ENCODE results near the gene FBLN2.

The FBLN2 gene

DNA sequence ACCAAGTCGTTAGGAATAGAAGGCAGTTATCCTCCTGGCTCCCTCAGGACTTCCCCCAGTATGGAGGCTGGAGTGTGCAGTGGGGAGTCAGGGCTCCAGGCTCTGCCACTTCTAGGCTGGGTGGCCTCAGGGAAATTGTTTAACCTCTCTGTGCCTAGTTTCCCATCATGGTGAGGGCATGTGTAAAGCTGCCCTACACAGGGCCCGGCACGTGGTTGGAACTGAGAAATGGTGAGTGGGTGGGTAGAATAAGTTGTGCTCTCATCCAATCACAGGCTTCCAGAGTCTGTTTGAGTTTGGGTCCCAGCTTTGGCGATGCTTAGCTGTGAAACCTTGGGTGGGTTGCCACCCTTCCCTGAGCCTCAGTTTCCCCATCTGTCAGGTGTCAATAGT, 117.3 kb downstream of the FBLN2 start:
- no peak for DNase-seq (ENCODE audit: low read depth)
- TF ChIP-seq, protein P1, sequence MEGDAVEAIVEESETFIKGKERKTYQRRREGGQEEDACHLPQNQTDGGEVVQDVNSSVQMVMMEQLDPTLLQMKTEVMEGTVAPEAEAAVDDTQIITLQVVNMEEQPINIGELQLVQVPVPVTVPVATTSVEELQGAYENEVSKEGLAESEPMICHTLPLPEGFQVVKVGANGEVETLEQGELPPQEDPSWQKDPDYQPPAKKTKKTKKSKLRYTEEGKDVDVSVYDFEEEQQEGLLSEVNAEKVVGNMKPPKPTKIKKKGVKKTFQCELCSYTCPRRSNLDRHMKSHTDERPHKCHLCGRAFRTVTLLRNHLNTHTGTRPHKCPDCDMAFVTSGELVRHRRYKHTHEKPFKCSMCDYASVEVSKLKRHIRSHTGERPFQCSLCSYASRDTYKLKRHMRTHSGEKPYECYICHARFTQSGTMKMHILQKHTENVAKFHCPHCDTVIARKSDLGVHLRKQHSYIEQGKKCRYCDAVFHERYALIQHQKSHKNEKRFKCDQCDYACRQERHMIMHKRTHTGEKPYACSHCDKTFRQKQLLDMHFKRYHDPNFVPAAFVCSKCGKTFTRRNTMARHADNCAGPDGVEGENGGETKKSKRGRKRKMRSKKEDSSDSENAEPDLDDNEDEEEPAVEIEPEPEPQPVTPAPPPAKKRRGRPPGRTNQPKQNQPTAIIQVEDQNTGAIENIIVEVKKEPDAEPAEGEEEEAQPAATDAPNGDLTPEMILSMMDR (IDR thresholded peaks at IDR 0.05; ENCODE audit: low read depth, low read length) = no peak
- TF ChIP-seq, protein P2, sequence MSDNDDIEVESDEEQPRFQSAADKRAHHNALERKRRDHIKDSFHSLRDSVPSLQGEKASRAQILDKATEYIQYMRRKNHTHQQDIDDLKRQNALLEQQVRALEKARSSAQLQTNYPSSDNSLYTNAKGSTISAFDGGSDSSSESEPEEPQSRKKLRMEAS (IDR thresholded peaks at IDR 0.05; ENCODE audit: low read depth, low read length) = no peak
- no peak for TF ChIP-seq POLR2A (IDR thresholded peaks at IDR 0.05; ENCODE audit: extremely low read depth, insufficient read length)
- H3K4me3 ChIP-seq (ENCODE audit: low read depth, low read length) = no peak overlapping the region

DNA sequence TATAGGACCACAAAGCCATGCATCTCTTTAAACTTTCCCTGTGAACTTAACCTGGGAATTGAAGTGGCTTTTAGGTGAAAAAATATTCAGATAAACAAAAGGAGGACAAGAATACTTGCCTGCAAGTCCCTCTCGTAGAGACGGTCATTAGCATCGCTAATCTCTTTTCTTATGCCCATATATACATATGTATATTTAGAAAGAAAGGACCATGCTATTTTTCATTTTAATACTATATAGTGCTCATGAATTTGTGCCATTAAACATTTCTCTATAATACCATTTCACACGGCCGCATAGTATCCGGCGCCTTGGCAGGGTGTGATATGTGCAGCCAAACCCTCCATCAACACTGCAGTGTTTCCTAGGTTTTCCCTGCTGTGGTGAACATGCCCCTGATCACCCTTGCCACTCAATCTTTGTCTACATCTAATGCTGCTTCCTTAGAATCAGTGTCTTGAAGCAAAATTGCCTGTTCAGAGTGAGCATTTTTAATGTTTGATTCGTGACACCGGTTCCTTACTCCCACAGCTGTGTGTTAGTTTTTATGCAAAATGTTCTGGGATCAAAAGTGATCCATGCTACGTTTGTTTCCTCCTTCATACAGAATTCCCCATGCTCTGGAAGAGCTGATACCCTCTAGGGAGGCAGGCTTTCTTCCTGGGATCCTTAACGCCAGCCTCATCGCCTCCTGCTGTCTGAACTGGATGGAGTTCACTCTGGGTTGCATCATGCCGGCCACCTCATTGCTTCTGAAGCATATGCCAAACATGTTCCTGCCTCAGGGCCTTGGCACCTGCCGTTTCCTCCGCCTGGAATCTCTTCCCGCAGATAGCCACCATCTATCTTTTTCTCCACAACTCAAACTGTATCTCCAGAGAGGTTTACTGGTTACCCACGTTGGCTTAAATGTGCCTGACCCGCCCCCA, 118.1 kb downstream of the FBLN2 start:
- no peak overlapping the region for H3K4me3 ChIP-seq (ENCODE audit: low read depth, low read length)
- no peak for TF ChIP-seq POLR2A (IDR thresholded peaks at IDR 0.05; ENCODE audit: extremely low read depth, insufficient read length)
- TF ChIP-seq, protein P2 (IDR thresholded peaks at IDR 0.05; ENCODE audit: low read depth, low read length) = no peak
- TF ChIP-seq, protein P1 (IDR thresholded peaks at IDR 0.05; ENCODE audit: low read depth, low read length) = no peak
- DNase-seq (ENCODE audit: low read depth) = no peak

DNA sequence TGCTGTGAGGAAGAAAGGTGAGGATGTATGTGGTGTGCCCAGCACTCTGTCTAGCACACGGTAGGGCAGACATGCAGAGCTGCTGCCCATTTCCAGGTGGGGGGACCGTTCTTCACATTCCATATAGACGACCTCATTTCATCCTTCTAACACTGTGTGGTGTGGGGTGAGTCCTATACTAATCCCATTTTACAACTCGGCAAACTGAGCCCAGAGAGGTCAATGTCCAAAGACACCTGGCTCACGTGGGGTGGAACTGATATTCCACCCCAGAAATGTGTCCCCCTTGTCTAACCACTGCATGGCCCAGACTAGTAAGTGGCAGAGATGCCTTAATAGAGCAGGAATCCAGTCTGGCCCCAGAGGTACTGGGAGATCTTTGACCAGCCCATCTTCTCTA, 119.2 kb downstream of the FBLN2 start:
- TF ChIP-seq, protein P2 (IDR thresholded peaks at IDR 0.05; ENCODE audit: low read depth, low read length) = no peak
- no peak for TF ChIP-seq MYC (IDR thresholded peaks at IDR 0.05; ENCODE audit: low read depth, low read length)
- TF ChIP-seq, protein P1 (IDR thresholded peaks at IDR 0.05; ENCODE audit: low read depth, low read length) = no peak
- TF ChIP-seq POLR2A (IDR thresholded peaks at IDR 0.05; ENCODE audit: extremely low read depth, insufficient read length) = no peak
- DNase-seq (ENCODE audit: low read depth) = no peak
- H3K4me3 ChIP-seq (ENCODE audit: low read depth, low read length) = no peak overlapping the region

DNA sequence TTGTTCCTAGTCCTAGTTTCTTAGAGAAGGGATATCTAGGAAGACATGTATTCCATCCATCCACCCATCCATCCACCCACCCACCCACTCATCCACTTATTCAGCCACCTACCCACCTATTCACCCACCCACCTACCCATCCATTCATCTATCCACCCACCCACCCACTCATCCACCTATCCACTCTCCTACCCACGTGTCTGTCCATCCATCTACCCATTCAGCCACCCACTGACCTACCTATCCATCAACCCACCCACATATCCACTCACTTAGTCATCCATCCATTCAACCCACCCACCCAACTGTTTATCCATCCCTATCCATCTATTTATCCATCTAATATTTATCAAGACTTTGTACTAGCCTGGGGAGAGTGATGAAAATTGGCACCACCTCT, 120.5 kb downstream of the FBLN2 start:
- no peak overlapping the region for H3K4me3 ChIP-seq (ENCODE audit: low read depth, low read length)
- TF ChIP-seq, protein P1 (IDR thresholded peaks at IDR 0.05; ENCODE audit: low read depth, low read length) = no peak
- TF ChIP-seq MYC (IDR thresholded peaks at IDR 0.05; ENCODE audit: low read depth, low read length) (no peak), POLR2A (IDR thresholded peaks at IDR 0.05; ENCODE audit: extremely low read depth, insufficient read length) (no peak)
- TF ChIP-seq, protein P2 (IDR thresholded peaks at IDR 0.05; ENCODE audit: low read depth, low read length) = no peak
- DNase-seq (ENCODE audit: low read depth) = no peak

DNA sequence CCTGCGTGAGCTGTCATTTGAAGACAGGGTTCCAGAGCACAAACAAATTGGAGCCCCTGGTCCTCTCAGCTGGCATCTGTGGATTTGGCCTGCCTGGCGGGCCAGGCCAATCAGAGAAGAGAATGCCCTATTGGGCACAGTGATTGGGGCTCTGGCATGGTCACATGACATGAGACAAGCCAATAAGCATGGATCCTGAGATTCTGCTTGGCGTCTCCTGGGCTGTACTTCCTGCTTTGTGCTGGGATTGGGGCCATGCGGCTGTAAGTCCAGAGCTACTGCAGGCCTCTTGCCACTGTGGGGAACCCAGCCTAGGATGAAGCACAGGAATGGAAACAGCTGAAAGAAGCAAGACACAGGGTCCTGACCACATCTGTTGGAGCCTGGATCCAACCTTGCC, 121.4 kb downstream of the FBLN2 start:
- TF ChIP-seq, protein P2 (IDR thresholded peaks at IDR 0.05; ENCODE audit: low read depth, low read length) = no peak
- TF ChIP-seq POLR2A (IDR thresholded peaks at IDR 0.05; ENCODE audit: extremely low read depth, insufficient read length) = no peak
- TF ChIP-seq, protein P1 (IDR thresholded peaks at IDR 0.05; ENCODE audit: low read depth, low read length) = no peak
- no peak for TF ChIP-seq MYC (IDR thresholded peaks at IDR 0.05; ENCODE audit: low read depth, low read length)
- no peak for DNase-seq (ENCODE audit: low read depth)
- no peak overlapping the region for H3K4me3 ChIP-seq (ENCODE audit: low read depth, low read length)
